ENCODE data around the gene PCSK6.

- TF ChIP-seq FOXM1 (IDR thresholded peaks at IDR 0.05; ENCODE audit: borderline replicate concordance), result 0 out of 2 replicates have a peak, but pooled peaks have one; percentile 16
- no peak for TF ChIP-seq FOXA1 (IDR thresholded peaks at IDR 0.05)
- TF ChIP-seq ARNT (IDR thresholded peaks at IDR 0.05), result peak; percentile 67
- TF ChIP-seq HDGF (IDR thresholded peaks at IDR 0.05; ENCODE audit: borderline replicate concordance), result no peak
- TF ChIP-seq NFRKB (IDR thresholded peaks at IDR 0.05), result no peak
- no peak for TF ChIP-seq SP1 (IDR thresholded peaks at IDR 0.05)
- no peak for TF ChIP-seq BHLHE40 (IDR thresholded peaks at IDR 0.05; ENCODE audit: borderline replicate concordance)
- no peak for TF ChIP-seq ZNF384 (IDR thresholded peaks at IDR 0.05)
- no peak for TF ChIP-seq SUZ12 (IDR thresholded peaks at IDR 0.05)
- TF ChIP-seq FOXK2 (IDR thresholded peaks at IDR 0.05), result no peak
- no peak for TF ChIP-seq TARDBP (IDR thresholded peaks at IDR 0.05)
- TF ChIP-seq L3MBTL2 (conservative IDR thresholded peaks at IDR 0.05), result peak; percentile 20; the same call in 1 of the 2 replicates
- no peak; the same call in 1 of the 2 replicates for TF ChIP-seq CTBP1 (IDR thresholded peaks at IDR 0.05; ENCODE audit: borderline replicate concordance)
These were observed 117.3 kb downstream of the PCSK6 start for GRCh38 chr15:101372149-101372577.
